NCI-H1092 treated with DMSO at 0.1 percent for 48 hours (cell line): ENCODE results near the gene STAT4.

ENCODE experiments used
- DNase-seq: peaks from one replicate; lab custom pipeline; 2025; lab: John Stamatoyannopoulos, UW

The STAT4 gene

DNA sequence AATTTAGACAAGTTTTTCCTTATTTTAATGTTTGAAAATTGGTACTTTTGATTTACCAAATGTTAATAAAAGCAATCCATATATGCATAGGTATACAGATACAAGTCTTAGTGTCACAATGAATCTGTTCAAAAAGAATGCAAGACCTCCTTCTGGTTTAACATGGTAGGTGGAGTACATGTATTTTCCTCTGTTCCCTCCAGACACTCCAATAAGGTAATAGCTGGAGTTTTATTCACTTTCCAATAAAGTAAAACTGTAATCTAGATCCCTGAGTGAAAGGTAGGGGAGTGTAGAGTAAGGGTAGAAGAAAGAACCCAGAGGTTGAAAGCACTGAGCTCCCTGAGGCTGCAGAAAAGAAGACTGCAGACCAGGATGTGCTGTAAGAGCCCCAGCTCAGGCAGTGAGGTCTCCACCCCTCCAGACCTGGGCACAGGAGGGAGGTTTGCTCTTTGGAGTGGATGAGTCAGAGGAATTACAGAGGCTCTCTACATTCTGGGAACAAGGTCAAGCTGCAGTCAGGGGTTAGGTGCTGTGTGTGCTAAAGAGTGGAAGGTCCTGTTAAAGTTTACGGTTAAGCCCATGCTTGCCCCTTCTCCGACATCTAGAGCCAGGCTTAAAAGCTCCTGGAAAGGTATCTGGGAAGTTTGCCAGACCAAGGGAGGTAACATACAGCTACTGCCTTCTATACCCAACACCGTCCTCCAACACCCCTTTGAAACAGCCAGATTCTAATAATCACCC, 109.2 kb downstream of the STAT4 start:
- no peak for DNase-seq

- no peak for DNase-seq
These were observed 111.2 kb downstream of the STAT4 start for GRCh38 chr2:191039616-191040015.

- no peak for DNase-seq
These were observed 112.1 kb downstream of the STAT4 start for GRCh38 chr2:191038741-191039140.

- DNase-seq: no peak
These were observed 112.5 kb downstream of the STAT4 start for GRCh38 chr2:191038241-191038725.

- DNase-seq: no peak
These were observed 113.4 kb downstream of the STAT4 start for GRCh38 chr2:191037351-191037750.

DNA sequence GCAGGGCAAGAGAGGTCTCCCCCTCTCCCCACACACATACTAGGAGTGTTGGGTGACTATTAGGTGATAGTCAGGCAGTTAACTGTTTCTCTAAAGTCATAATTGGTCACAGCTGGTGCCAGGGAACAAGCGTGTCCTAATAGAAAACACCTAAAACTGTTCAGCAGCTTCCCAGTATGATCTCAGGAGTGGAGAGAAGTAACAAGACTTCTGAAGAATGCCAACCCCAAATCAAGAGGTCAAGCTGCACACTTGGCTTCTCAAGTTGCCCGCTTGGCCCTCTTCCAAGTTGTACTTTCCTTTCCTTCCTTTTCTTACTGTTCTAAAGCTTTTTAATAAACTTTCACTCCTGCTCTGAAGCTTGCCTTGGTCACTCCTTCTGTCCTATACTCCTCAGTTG, 114.4 kb downstream of the STAT4 start:
- DNase-seq: no peak

DNA sequence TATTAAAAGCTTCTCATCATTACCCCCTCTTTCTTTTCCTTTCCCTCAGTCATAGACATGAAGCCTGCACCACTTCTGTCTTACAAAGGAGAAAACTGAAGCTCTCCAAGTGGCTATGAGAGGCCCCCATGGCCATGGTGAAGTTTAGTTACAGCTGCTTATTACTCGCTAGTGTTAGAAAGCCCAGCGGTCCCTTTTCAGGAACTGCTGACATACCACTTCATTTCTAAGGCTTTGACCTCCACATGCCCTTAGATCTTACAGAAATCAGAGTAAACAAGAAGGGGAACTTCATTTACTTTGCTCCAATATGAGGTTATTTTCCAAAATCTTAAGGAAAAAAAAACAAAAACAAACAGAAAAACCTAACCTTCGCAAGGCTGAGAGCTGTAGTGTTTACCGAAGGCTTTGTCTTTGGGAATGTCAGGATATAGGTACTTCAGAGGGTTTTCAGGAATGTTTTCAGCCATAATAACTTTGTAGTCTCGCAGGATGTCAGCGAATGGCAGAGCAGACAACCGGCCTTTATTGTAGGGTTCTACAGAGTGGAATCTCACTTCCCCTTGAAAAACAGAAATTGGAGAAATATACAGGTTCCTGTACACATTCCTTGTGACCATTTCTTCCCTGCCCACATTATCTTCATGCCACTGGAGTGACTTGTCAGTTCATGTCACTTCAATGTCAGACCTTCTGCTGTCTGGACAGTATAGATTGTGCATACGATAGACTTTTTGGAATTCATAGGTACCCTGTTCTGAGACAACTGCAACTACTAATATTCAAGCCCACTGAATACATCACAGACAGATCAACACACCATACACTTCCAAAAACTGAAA, 118.0 kb downstream of the STAT4 start:
- DNase-seq: no peak

GRCh38 chr2:191031256-191031655, 119.5 kb downstream of the STAT4 start:
- no peak for DNase-seq

- DNase-seq: peak; percentile 46
These were observed 120.2 kb downstream of the STAT4 start for GRCh38 chr2:191030521-191031154.

DNA sequence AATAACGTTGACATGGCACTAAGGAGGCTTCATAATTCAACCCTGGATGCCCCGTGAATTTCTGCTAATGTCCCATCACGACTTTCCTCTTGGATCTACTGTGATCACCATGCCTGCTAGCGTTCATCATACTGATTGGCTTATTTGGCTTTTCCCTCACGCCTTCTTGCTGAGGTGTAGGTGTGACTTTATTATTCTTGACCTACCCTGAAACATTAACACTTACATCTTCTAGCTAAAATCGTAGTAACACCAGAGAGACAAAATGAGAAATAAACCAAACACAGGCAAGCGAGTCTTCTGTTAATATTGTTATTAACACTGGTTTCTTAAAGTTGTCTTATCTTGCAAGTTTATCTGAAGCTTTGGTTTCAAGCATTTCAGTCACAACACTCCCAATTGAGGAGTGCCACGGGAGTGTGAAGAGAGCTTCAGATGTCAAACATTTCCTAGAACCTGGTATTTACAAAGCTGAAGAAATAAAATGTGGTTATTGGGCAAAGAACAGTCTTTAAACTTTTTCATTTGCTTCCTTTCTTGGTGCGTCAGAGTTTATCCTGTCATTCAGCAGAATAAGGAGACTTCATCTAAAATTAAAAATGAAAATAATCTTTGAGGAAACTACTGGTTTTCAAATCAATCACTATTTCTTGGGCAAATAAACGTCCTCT, 121.4 kb downstream of the STAT4 start:
- no peak for DNase-seq

DNA sequence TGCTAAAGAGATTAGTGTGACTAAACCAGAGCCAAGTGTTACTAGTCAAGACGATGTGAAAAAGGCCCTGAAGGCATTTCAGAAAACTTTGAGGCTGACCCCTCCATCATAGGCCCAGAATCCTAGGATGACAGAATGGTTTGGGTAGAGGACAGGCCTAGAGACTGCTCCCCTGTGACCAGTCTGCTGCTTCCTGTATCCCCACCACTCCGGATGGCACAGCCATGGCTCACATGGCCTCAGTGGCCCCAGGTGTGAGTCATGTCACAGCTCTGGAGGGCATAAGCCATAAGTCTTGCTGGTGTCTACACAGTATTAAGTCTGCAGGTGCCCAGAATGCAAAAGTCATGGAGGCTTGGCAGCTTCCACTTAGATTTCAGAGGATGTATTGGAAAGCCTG, 124.4 kb downstream of the STAT4 start:
- no peak for DNase-seq

- no peak for DNase-seq
These were observed 125.7 kb downstream of the STAT4 start for GRCh38 chr2:191025135-191025534.

DNA sequence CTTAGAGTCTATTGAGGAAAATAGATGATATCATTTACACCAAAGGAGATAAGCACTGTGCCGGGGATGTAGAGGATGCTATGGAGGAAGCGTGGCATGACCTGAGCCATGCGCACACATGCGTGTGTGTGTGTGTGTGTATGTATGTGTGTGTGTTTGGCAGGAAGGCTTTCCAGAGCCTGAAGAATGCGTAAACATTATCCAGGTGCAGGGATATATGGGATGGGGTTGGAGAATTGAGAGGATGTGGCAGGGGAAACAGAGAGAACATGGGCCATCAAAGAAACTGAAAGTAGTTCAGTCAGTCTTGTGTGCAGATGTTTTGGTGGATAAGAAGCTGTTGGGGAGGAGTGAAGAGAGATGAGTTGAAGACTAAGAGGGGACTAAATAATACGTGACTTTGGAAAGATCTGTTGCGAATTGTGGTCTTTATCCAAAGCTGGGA, 127.5 kb downstream of the STAT4 start:
- no peak for DNase-seq

GRCh38 chr2:191020742-191021381, 129.9 kb downstream of the STAT4 start:
- no peak for DNase-seq

DNA sequence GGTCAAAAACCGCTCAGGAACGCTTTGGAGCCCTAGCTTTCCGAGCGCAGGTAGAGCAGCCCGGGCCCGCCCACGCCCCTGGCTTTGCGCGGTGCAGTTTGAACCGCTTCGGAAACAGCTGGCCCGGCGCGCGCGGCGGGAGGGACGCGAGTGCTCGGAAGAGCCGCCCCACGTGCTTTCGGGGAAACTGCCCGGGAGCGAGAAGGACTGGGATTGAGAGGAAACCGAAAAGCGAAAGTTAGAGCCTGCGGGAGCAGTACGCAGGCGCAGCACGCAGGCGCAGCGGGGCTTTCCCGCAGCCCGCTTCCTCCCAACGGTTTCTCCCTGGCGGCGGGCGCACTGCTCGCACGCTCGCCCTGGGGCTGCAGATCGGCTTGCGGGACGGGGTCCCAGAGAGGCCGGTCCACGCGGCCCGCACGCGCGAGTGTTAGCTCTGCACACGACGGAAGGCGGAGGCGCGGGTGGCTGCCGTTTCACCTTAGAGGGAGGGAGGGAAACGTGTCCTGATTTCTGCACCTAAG, 130.5 kb downstream of the STAT4 start:
- peak; percentile 93 for DNase-seq

- no peak for DNase-seq
These were observed 131.4 kb downstream of the STAT4 start for GRCh38 chr2:191019376-191019775.

- no peak for DNase-seq
These were observed 132.1 kb downstream of the STAT4 start for GRCh38 chr2:191018643-191019119.

DNA sequence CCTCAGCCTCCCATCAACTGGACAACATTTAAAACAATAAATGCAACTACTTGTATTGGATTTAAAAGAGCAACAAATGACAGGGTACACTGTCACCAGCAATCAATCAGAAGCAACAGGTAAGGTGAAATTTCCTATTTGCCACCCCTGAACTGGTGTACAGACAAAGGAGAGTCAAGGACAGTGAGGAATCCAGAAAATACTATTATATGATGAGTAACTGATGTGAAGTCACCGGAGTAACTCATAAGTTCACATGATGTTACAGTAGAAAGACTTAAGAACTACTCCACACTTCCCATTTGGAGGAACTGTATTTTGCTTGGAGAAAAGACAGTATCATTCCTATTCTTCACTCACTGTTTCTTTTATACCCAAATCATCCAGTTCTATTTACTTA, 132.7 kb downstream of the STAT4 start:
- no peak for DNase-seq

GRCh38 chr2:191015831-191016230, 135.0 kb downstream of the STAT4 start:
- no peak for DNase-seq

GRCh38 chr2:191015239-191015638, 135.6 kb downstream of the STAT4 start:
- no peak for DNase-seq

DNA sequence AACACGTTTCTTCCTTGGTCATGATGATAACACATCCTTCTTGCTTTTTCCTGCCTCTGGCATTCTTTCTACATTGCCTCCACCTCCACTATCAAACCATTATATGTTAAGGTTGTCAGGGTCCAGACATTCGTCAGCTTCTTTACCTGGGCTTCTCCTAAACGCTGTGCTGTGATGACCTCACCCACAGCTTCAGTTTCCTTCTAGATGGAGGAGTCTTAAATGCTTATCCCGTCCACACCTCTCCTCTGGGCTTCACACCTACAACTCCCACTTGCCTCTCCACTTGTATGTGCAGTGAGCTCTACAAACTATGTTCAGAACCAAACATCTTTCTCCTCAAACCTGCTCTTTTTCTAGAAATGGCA, 136.2 kb downstream of the STAT4 start:
- no peak for DNase-seq
